Panc1 (cell line): Measurements from ENCODE around the gene API5.

ENCODE experiments used
- CTCF ChIP-seq: fragments of 450-650 bp; IDR thresholded peaks from 2 replicates; pipeline ENCODE4 v1.5.1; 2017; ENCODE audit warnings: mild to moderate bottlenecking
- POLR2AphosphoS5 ChIP-seq: IDR thresholded peaks from 2 replicates; pipeline ENCODE4 v1.6.1; 2012; ENCODE audit warnings: mild to moderate bottlenecking, low read depth, low read length, moderate library complexity
- SIN3A ChIP-seq: IDR thresholded peaks from 2 replicates; pipeline ENCODE4 v1.6.1; 2012; ENCODE audit warnings: low read depth, mild to moderate bottlenecking, low read length, moderate library complexity, borderline replicate concordance; ENCODE audit not compliant: insufficient read depth
- TCF7L2 ChIP-seq: IDR thresholded peaks from 2 replicates; pipeline ENCODE4 v1.6.1; 2011; ENCODE audit warnings: mild to moderate bottlenecking, low read depth, low read length, inconsistent platforms

DNA sequence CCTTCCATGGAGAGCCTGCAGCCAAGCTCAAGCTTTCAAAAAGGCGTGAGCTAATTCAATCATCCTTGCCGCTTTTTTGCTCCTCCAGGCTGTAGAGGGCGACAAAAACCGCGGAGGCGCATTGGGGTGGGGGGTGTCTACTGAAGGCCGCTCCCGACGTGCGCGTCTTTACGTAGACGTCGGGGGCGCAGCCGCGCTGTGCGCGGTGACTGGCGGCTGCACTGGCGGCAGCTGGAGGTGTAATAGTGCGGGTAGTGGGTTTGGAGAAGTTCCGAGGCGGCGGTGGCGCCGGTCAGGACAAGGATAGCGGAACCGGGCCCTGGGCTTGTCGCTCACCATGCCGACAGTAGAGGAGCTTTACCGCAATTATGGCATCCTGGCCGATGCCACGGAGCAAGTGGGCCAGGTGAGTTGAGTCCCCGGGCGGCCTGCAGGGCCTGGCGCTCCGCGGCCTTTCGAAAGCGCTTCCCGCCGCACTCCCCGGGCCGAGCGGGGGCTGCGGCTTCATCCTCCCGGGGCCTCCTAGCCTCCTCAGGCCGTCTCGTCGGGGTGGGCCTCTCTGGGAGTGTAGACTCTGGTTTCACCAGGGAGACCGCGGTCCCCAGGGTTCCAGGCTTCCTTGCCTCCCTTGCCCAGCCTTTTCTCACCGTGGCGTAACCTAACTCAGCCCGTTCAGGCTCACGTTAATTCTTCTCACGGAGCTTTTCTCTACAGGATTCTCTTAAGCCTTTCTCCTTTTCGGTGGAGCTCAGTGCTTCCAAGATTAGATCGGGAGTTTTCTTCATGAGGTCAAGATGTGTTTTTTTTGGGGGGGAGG, at the start of gene API5:
- TF ChIP-seq CTCF (peak; percentile 91), SIN3A (peak; percentile 90; the same call in 1 of the 2 replicates), POLR2AphosphoS5 (peak; percentile 90), TCF7L2 (0 out of 2 replicates have a peak, but pooled peaks have one; percentile 31)
